ENCODE data around the gene SLC8A3.

- no peak for TF ChIP-seq MAX (IDR thresholded peaks at IDR 0.05; ENCODE audit: low read depth, low read length)
- no peak for TF ChIP-seq CTCF (IDR thresholded peaks at IDR 0.05; ENCODE audit: low read depth, low read length)
- no peak for TF ChIP-seq POLR2A (IDR thresholded peaks at IDR 0.05; ENCODE audit: extremely low read depth, insufficient read length)
These were observed 74.1 kb downstream of the SLC8A3 start for GRCh38 chr14:70114621-70115156.
